Common myeloid progenitor, CD34-positive (primary cell): ENCODE results near the gene WWOX.

Experiments used
- CTCF ChIA-PET: fragments of 350-600 bp; sonication (Branson Sonifier 250); formaldehyde crosslinking; loops from one replicate; lab custom pipeline; 2021; ENCODE audit warnings: antibody characterized with exemption; lab: Charles Lee
- POLR2A ChIA-PET: fragments of 350-600 bp; sonication (Branson Sonifier 250); formaldehyde crosslinking; loops from one replicate; lab custom pipeline; 2021; ENCODE audit warnings: antibody characterized with exemption; lab: Charles Lee
- DNase-seq, 3 donors: peaks; one replicate each; pipeline versions ENCODE4 v3.0.0 to v3.0.0-alpha.2; 2013
- H3K27ac ChIP-seq, 2 experiments: 1 replicate in 1 of 2; 2 replicates in 1 of 2; pipeline ENCODE4 v1.7.0; 2013; ENCODE audit warnings: inconsistent platforms in 2 of 2, low read length in 2 of 2, mild to moderate bottlenecking in 2 of 2, low read depth in 1 of 2, moderate library complexity in 1 of 2; ENCODE audit not compliant: severe bottlenecking in 2 of 2, insufficient read depth in 1 of 2, poor library complexity in 1 of 2
- H3K27me3 ChIP-seq, 5 experiments: replicated peaks in 2 of 5; 1 replicate in 3 of 5; 2 replicates in 2 of 5; pipeline versions ENCODE4 v1.6.1 to v1.7.0; 2013; ENCODE audit warnings: low read length in 4 of 5, mild to moderate bottlenecking in 2 of 5, moderate library complexity in 2 of 5, inconsistent platforms in 1 of 5; ENCODE audit not compliant: insufficient read depth in 5 of 5, control insufficient read depth in 4 of 5
- H3K36me3 ChIP-seq, 4 experiments: 1 replicate in 2 of 4; 2 replicates in 2 of 4; pipeline versions ENCODE4 v1.6.1 to v1.7.0; 2013; ENCODE audit warnings: low read length in 3 of 4, control low read depth in 1 of 4, mild to moderate bottlenecking in 1 of 4; ENCODE audit not compliant: control insufficient read depth in 4 of 4, insufficient read depth in 4 of 4
- H3K4me1 ChIP-seq, 4 experiments: 1 replicate in 3 of 4; 2 replicates in 1 of 4; pipeline versions ENCODE4 v1.6.1 to v1.7.1; 2013; ENCODE audit warnings: low read length in 3 of 4, mild to moderate bottlenecking in 3 of 4, control low read depth in 1 of 4, inconsistent platforms in 1 of 4, moderate library complexity in 1 of 4; ENCODE audit not compliant: control insufficient read depth in 4 of 4, insufficient read depth in 4 of 4; ENCODE audit errors: control extremely low read depth in 1 of 4
- H3K4me3 ChIP-seq, 7 experiments: 1 replicate in 4 of 7; 2 replicates in 3 of 7; pipeline versions ENCODE4 v1.5.1 to v1.7.0; 2013; ENCODE audit warnings: mild to moderate bottlenecking in 7 of 7, low read length in 6 of 7, moderate library complexity in 6 of 7, inconsistent platforms in 2 of 7, low read depth in 2 of 7, control low read depth in 1 of 7; ENCODE audit not compliant: insufficient read depth in 4 of 7, control insufficient read depth in 1 of 7; ENCODE audit errors: extremely low read depth in 1 of 7
- H3K9me3 ChIP-seq, 5 experiments: 1 replicate in 4 of 5; 2 replicates in 1 of 5; pipeline versions ENCODE4 v1.6.1 to v1.7.1; 2013; ENCODE audit warnings: low read length in 4 of 5, mild to moderate bottlenecking in 2 of 5, inconsistent platforms in 1 of 5, low read depth in 1 of 5, moderate library complexity in 1 of 5; ENCODE audit not compliant: control insufficient read depth in 4 of 5, insufficient read depth in 2 of 5; ENCODE audit errors: control extremely low read depth in 1 of 5
- WGBS: methylation state at CpG from one replicate; pipeline ENCODE4 v1.1.5; 2013; ENCODE audit not compliant: insufficient coverage; 5-methylcytosine and 5-hydroxymethylcytosine counted together

Gene WWOX

GRCh38 chr16:78946556-78946955 is 847.1 kb downstream of the WWOX start:
- no peaks in the 10 kb centered on the region for H3K36me3 ChIP-seq
- CTCF ChIA-PET = no interaction called here
- no peaks in the 10 kb centered on the region for H3K27me3 ChIP-seq
- no peak overlapping the region for H3K4me3 ChIP-seq
- peaks cover 2 to 10% (median 5%) of the 10 kb centered on the region in 4 experiments for H3K4me1 ChIP-seq
- H3K9me3 ChIP-seq = peaks cover 0 to 5% (median 0%) of the 10 kb centered on the region in 5 experiments
- DNase-seq = no peak
- WGBS = 95% methylated on average over 11 of the region's 11 CpGs
- POLR2A ChIA-PET = no interaction called here
- H3K27ac ChIP-seq = no peak overlapping the region

- Histone ChIP-seq H3K27ac (no peak overlapping the region), H3K27me3 (no peaks in the 10 kb centered on the region), H3K9me3 (peaks cover 0 to 5% (median 0%) of the 10 kb centered on the region in 5 experiments), H3K4me1 (no peaks in the 10 kb centered on the region), H3K4me3 (no peak overlapping the region), H3K36me3 (no peaks in the 10 kb centered on the region)
- no CpG with 5 or more reads among the region's 3 CpGs for WGBS
- DNase-seq = no peak
- ChIA-PET CTCF (interaction anchor here (1.0 to 1.1 kb wide), 2 partner anchors 8 to 10 kb away, joined by 3 read pairs; no protein-coding TSS in a partner anchor), POLR2A (no interaction called here)
These were observed 851.3 kb downstream of the WWOX start for GRCh38 chr16:78950768-78951167.

- no peaks in the 10 kb centered on the region for H3K36me3 ChIP-seq
- H3K4me1 ChIP-seq = no peaks in the 10 kb centered on the region
- peaks cover 0 to 5% (median 0%) of the 10 kb centered on the region in 5 experiments for H3K9me3 ChIP-seq
- 96% methylated on average over 7 of the region's 7 CpGs for WGBS
- ChIA-PET CTCF (no interaction called here), POLR2A (no interaction called here)
- no peaks in the 10 kb centered on the region for H3K27me3 ChIP-seq
- no peak overlapping the region for H3K27ac ChIP-seq
- no peak overlapping the region for H3K4me3 ChIP-seq
- DNase-seq = no peak
These were observed 853.2 kb downstream of the WWOX start for GRCh38 chr16:78952630-78953029.

GRCh38 chr16:78953526-78953925 is 854.1 kb downstream of the WWOX start:
- 98% methylated on average over 7 of the region's 8 CpGs for WGBS
- Histone ChIP-seq H3K4me3 (no peak overlapping the region), H3K27ac (no peak overlapping the region), H3K9me3 (peaks cover 0 to 3% (median 0%) of the 10 kb centered on the region in 5 experiments), H3K27me3 (no peaks in the 10 kb centered on the region), H3K36me3 (no peaks in the 10 kb centered on the region), H3K4me1 (no peaks in the 10 kb centered on the region)
- POLR2A ChIA-PET = no interaction called here
- DNase-seq = no peak
- CTCF ChIA-PET = no interaction called here

- Histone ChIP-seq H3K4me1 (no peaks in the 10 kb centered on the region), H3K27ac (no peak overlapping the region), H3K36me3 (no peaks in the 10 kb centered on the region), H3K9me3 (no peaks in the 10 kb centered on the region), H3K4me3 (no peak overlapping the region), H3K27me3 (no peaks in the 10 kb centered on the region)
- ChIA-PET POLR2A (no interaction called here), CTCF (interaction anchor here (0.6 kb wide), 1 partner anchor 804 kb away, joined by 3 read pairs; no protein-coding TSS in a partner anchor)
- WGBS = no CpG with 5 or more reads among the region's 6 CpGs
- no peak for DNase-seq
These were observed 855.8 kb downstream of the WWOX start for GRCh38 chr16:78955206-78955605.

- ChIA-PET CTCF (no interaction called here), POLR2A (no interaction called here)
- H3K9me3 ChIP-seq = no peaks in the 10 kb centered on the region
- WGBS = 98% methylated on average over 7 of the region's 8 CpGs
- no peak for DNase-seq
- no peaks in the 10 kb centered on the region for H3K27me3 ChIP-seq
- H3K4me1 ChIP-seq = no peaks in the 10 kb centered on the region
- H3K4me3 ChIP-seq = no peak overlapping the region
- H3K36me3 ChIP-seq = no peaks in the 10 kb centered on the region
- no peak overlapping the region for H3K27ac ChIP-seq
These were observed 857.4 kb downstream of the WWOX start for GRCh38 chr16:78956859-78957258.

GRCh38 chr16:78957317-78958100 is 858.1 kb downstream of the WWOX start:
- no peak for DNase-seq
- Histone ChIP-seq H3K4me3 (no peak overlapping the region), H3K27ac (no peak overlapping the region), H3K27me3 (no peaks in the 10 kb centered on the region), H3K9me3 (no peaks in the 10 kb centered on the region), H3K4me1 (no peaks in the 10 kb centered on the region), H3K36me3 (no peaks in the 10 kb centered on the region)
- ChIA-PET POLR2A (interaction anchor here (0.6 kb wide), 1 partner anchor 1127 kb away, joined by 3 read pairs; no protein-coding TSS in a partner anchor), CTCF (no interaction called here)
- WGBS = 99% methylated on average over 11 of the region's 15 CpGs
